Measurements from ENCODE around the gene PDSS2.
"Not testable (repeated sequence)": the region's sequence is repeated elsewhere in the genome, so short reads cannot be mapped to it uniquely, and the experiment has no call there.

The PDSS2 gene

DNA sequence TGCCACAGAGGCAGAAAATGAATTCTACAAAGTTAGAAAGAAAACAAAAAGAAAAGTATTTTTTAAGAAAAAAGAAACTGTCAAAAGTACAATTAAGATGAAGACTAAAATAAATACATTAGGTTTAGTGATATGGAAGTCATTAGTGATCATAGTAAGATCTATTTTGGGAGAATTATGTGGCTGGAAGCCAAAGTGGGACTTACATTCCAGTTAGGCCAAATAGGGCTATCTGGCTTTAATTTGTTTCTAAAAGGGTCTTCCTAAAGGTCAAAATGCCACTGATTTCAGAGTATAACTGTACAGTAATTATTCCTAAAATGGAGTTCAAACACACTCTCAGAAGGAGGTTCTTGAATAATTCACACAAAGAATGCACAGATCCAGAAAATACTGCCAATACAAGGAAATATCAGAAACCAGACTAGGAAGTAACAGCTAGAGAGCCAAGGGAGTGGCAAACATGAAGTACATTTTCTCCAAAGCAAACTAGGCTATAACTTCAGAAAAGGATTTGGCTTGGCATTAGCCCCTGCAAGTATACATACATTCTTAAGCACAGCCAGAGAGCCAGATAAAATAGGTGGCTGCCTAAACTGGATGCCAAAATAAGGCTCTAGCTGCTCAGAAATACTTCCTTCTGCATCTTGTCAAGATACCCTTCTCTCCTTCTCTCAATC lies 45.3 kb downstream of the PDSS2 start:
- DNase-seq, result no peak

DNA sequence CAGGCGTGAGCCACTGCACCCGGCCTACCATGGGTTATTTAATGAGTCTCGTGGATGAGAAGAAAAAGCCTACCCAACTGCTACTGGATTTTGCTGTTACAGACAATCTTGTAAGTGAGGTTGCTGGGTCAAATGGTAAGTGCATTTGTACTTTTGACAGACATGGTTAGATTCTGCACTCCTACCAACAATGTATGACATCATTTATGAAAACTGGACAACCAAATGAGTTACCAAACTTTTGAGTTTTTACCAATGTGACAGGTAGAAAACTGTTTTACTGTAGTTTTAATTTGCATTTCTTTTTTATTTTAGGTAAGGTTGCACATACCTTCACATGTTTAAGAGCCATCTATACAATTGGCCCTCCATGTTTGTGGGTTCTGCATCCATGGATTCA lies 48.2 kb downstream of the PDSS2 start:
- no peak for DNase-seq

DNA sequence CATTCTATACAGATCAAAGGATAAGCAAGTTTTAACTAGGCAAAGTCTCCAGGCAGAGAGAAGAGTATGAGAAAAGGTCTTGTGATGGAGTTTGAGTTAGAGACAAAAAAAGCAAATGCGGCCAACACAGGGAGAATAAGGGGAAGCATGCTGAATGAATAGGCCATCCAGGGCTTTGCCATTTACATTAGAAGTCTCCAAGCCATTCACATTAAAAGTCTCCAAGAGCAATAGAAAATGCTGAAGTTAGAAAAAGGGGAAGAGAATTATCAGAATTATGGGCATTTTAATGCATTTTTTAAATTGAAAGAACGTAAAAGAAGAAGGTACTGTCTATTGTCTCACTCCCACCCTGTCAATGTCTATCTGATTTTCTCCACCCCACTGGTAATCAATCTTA lies 49.4 kb downstream of the PDSS2 start:
- DNase-seq, result no peak

DNA sequence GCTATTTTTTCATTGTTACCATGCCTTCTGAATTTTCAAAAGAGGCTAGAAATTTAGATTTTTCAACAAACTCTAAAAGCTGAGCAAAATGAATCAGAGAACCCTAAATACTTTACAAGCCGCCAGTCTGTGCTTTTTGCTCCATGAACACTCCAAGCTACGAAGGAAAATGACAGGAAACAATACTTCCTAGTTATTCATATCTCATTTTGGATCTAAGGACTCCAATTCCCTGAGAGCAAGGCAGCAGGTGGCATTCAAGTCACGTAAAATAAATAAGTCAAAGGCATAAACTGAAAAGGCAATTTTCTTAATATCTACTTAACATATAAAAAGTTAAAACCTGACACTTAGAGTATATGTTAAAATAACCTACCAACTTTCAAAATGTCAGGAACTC lies 50.6 kb downstream of the PDSS2 start:
- DNase-seq, result no peak

DNA sequence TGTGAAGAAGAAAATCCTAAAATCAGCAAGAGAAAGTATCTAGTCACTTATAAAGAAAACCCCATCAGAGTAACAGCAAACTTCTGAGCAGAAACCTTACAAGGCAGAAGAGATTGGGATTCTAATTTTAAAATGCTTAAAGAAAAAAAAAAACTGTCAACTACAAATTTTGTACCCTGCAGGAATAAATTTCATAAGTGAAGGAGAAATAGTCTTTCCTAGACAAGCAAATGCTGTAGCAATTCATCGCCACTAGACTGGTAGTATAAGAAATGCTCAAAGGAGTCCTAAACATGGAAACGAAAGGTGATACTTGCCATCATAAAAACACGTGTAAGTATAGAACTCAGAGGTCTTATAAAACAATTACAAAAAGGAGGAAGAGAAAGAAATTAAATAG lies 54.4 kb downstream of the PDSS2 start:
- no peak for DNase-seq

DNA sequence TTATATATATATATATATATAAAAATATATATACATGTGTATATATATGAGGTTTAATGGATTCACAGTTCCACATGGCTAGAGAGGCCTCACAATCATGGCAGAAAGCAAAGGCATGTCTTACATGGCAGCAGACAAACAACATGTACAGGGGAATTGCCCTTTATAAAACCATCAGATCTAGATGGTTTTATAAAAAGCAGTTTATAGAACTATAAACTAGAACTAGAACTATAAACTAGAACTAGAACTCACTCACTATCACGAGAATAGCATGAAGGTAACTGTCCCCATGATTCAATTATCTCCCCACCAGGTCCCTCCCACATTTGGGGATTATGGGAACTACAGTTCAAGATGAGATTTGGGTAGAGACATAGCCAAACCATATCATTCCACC lies 56.8 kb downstream of the PDSS2 start:
- DNase-seq, result no peak

DNA sequence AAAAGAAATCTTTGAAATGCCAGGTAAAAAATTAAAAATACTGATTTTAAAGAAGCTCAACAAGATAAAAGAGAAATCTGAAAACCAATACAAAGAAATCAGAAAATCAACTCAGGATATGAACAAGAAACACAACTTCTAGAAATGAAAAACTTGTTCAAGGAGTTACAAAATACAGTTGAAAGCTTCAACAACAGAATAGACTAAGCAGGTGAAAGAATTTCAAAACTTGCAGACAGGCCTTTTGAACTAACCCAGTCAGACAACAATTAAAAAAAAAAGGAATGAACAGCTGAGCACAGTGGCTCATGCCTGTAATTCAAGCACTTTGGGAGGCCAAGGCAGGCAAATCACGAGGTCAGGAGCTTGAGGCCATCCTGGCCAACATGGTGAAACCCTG lies 57.8 kb downstream of the PDSS2 start:
- DNase-seq, result no peak

DNA sequence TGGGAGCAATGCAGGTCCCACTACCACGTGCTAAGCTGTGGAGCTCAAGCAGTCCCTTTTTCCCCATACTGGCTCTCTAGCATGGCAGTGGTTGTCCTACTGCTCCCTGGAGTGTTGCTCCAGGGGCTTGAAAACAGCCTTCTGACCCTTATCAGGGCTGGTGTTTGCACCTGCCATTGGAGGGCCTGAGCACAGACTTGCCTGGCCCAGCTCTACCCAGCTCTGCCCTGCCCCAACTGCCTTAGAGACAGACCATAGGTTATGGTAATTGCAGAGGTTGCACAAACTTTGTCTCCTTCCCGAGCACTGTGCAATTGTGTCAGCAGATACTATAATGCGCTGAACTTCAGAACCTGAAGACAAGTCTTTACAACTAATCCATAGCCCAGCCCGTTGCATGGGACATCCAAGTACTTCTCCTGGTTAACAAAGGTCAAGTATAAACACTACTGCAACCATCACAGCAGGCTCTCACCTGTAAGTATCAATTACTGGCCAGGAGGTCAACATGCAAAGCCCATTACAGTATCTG lies 58.7 kb downstream of the PDSS2 start:
- no peak for DNase-seq

DNA sequence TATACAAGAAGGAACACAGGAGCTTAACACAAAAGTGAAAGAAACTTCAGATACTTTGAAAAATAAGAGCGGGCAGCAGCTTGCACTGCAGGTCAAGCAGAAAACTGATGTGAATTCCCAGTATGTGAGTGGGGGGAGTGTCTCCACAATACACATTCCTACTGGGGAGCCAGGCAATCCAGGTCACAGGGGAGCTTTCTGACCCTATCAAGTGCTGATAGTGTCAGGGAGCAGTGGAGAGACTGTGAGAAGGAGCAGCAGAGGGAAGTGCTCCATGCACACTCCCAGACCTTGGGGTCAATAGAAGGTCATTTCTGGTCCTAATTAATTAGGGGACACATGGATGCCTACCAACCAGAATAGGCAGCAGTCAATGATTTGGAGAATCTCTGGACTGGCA lies 59.4 kb downstream of the PDSS2 start:
- DNase-seq, result no peak

DNA sequence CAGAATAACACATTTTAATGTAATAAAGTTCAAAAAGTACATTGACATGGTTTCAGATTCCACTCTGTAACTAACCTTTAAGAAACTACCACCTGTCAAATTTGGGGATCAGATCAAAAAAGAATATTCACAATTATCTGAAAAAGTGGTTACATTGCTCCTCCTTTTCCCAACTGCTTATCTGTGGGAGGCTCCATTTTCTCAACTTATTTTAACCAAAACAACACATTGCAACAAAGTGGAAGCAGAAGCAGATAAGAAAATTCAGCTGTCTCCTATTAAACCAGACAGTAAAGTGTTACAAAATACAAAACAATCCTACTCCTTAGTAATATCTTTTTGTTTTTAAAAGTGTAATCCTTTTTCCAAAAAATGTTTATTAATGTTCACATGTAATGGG lies 61.4 kb downstream of the PDSS2 start:
- DNase-seq, result no peak

DNA sequence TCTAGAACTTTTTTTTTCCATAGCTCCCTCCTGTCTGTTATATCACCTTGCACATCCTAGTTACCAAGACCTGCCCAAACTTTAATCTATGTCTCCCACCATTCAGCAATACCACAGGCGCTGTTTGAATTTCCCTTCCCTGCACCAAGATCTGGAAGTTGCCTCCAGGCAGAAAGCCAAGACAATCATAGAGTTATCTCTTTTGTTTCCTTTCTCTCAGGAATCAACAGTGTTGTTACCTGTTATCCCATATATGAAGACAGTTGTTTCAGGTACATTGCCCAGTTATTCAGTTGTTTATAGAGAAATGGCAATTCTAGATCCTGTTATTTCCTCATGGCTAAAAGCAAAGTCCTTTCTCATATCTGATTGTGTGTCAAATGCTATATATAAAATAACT lies 63.2 kb downstream of the PDSS2 start:
- no peak for DNase-seq

DNA sequence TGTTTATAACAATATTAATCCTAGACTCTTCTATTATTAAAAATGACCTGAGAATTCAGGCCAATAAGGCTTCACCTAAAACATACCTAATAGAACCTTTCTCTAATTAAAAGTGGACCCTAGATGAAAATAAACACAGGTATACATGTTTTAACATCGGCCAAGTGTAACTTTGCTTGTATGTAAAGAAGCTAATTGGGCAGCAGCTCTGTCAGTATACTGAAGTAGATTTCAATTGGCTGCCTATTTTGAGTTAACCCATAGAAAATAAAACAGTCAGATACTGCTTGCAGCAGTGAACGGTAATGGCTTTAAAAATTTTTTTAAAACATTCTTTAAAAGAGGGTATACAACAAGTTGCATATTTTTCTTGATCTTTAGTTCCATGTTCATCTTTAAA lies 67.3 kb downstream of the PDSS2 start:
- DNase-seq, result no peak

DNA sequence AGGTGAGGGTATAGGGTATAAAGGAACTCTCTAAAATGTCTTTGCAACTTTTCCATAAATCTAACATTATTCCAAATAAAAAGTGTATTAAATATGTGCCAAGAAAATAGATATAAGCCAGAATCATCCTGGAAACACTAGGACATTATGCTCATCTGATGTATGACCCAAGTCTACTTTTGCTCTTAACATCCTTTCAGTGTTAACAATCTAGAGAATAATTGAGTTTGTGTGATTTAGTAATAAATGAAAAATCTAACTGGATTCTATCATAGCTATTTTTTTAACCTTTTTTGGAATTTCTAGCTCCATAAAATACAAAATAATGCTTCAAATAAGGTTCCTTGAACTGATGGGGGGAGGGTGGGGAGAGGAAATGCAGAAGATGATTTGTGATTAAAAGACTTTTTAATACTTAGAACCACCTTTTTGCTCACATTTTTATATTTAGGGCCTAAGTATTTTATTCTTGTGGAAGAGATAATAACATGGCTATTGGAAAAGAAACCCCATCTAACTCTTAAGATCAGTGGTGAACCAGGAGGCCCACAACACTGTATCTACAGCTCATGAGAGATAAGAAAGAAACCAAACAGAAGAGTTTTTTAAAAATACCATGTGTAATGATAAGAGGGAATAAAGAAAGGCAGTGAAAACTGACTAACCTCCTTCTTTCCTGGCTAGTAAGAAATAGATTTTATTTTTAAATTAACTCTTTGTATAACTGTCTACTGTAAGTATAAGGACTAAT lies 68.5 kb downstream of the PDSS2 start:
- DNase-seq, result no peak

DNA sequence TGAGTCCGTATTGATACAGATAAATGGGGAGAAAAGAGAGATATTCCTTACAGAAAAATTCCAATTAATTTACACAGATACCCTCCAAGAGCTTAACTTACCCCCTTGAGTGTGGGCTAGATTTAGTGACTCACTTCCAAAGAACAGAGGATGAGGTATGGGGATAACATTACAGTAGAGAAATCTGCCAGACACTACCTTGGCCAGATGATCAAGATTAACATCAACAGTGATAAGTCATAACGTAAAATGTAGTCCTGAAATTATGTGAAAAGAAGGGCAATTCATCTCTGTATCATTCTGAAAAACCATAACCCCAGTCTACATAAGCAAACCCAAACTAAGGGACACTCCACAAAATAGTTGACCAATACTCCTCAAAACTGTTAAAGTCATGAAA lies 69.3 kb downstream of the PDSS2 start:
- DNase-seq, result no peak

DNA sequence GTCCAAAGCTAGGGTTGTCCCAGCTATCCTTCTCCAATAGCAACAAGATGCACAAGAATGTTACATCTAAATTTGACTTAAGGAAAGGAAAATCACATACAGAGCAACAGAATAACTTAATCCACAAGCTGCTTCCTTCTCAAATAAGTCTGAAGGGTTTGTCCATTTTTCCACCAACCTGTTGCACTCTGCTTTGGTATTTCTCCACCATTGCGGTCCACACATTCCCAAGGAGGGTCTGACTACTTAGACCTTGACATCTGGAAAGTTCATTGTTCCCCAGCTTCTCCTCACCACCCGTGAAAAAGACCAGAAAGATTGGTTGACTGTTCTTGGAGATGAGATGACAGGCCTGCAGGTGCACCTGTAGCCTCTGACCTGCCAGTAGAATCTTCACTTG lies 72.5 kb downstream of the PDSS2 start:
- DNase-seq, result no peak

DNA sequence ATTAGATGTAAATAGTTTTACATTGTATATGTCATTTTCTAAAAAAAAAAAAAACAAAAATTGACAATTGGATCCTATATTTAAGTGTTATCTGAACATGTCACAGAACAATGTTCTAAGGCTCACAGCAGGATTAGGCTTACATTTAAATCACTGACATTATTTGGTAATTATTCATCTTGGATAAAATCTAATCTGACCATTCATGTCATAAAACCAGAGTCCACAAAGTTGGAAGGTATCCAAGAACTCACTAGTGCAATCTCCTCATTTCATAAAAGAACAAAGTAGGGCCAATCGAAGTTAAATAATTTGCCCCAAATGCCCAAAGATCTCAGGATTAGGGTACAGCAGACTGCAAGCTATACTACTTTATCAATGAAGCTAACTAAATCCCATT lies 73.0 kb downstream of the PDSS2 start:
- DNase-seq, result no peak

DNA sequence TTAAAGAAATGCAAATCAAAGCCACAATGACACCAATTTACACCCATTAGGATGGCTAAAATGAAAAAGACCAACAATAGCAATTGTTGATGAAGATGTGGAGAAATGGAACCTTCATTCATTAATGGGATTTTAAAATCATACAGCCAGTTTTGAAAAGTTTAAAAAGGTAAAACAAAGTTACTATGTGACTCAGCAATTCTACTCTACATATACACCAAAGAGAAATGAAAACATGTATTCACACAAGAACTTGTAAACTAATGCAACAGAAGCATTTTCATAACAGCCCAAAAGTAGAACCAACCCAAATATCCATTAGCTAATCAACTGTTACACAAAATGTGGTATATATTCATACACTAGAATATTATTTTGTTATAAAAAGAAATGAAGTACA lies 75.7 kb downstream of the PDSS2 start:
- DNase-seq, result no peak

DNA sequence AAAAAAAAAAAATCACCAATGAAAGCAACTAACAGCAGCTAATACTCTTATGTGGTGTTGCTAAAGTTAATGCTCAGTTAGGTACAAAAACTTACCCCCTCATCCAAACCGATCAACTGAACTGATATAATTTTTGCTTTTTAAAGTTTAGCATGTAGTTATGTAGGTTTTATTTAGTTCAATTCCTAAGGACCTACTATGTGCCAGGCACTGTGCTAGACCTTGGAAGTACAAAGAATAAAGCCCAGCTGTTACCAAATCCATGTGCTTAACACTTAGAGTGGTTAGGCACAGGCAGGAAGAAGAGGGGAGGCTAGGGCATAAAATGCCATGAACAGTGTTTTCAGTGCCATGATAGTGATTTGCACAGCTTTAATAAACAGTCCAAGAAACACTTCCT lies 85.1 kb downstream of the PDSS2 start:
- no peak for DNase-seq

DNA sequence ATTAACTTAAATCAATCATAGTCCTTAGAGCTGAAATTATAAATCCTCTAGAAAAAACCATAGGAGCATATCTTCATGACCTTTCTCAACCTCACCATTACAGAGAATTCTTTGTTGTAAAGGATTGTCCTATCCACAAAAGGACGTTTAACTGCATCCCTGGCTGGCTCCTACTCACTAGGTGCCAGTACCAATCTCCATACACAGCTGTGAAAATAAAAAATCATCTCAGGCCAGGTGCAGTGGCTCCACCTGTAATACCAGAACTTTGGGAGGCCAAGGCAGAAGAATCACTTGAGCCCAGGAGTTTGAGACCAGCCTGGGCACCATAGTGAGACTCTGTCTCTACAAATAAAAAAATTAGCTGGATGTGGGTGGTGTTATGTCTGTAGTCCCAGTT lies 89.9 kb downstream of the PDSS2 start:
- DNase-seq, result no peak

DNA sequence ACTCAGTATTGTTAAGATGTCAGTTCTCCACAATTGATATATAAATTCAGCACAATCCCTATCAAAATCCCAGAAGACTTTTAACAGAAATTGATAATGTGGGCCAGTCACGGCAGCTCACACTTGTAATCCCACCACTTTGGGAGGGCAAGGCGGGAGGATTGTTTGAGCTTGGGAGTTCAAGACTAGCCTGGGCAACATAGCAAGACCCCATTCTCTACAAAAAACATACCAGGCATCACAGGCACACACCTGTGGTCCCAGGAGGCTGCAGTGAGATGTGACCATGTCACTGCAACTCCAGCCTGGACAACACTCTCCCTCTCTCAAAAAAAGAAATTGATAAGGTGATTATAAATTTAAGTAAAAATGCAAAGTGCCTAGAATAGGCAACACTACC lies 90.9 kb downstream of the PDSS2 start:
- no peak for DNase-seq

DNA sequence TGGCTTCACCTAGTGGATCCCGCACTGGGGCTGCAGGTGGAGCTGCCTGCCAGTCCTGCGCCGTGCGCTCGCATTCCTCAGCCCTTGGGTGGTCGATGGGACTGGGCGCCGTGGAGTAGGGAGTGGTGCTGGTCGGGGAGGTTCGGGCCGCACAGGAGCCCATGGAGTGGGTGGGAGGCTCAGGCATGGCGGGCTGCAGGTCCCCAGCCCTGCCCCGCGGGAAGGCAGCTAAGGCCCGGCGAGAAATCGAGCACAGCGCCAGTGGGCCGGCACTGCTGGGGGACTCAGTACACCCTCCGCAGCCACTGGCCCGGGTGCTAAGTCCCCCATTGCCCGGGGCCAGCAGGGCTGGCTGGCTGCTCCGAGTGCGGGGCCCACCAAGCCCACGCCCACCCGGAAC lies 95.2 kb downstream of the PDSS2 start:
- DNase-seq, result not testable (repeated sequence)

DNA sequence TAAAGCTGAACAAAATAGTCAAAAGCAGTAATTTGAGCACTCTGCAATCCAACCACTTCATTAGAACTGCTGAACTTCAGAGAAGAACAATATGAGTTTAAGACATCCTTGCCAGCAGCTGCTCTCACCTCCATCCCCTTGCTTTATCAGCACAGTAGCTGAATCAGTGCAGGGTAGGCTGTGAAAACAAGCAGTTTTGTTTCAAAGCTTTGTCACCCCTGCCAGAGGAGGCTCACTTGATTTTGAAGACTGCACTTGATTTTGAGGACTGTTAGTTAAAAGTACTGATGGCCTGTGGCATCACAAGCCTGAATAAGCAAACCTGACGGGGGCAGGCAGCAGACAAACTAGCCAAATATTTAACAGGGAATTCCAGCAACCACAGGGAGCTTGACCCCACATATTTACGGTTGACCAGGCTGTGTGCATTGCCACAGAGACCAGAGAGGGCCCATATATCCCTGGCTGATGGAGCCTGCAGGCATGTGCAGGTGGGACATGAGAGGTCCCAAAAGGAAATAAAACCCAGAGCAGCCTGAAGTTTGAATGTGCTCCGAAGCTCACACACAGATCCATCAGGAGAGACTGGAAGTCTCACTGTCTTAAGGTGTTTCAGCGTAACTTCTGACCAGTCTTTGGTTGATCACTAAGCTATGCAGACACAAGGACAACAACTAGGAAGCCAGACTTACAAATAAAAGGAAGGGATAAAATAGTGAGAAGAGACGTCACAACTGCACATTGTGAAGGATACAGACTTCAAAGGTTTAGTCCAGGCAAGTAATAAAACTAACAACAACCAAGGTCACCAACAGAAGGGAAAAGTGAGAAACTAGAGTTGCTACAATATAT lies 97.4 kb downstream of the PDSS2 start:
- no peak for DNase-seq

DNA sequence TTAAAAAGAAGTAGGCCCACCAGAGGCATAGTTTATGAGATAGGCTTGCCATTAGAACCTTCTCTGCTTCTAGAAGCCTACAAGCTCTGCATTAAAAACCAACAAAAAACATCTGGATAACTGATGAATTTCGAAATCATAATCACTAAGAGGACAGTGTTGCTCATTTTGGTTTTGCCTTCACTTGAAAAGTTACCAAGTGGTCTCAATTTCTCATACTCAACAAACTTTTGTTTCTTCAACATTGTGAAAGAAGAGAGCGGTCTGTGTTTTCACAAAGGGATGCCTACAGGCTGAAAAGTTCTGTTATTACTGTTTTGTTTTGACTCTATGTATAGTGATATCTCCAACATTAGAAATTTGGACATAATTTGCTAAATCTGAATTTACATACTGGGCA lies 98.9 kb downstream of the PDSS2 start:
- DNase-seq, result no peak

DNA sequence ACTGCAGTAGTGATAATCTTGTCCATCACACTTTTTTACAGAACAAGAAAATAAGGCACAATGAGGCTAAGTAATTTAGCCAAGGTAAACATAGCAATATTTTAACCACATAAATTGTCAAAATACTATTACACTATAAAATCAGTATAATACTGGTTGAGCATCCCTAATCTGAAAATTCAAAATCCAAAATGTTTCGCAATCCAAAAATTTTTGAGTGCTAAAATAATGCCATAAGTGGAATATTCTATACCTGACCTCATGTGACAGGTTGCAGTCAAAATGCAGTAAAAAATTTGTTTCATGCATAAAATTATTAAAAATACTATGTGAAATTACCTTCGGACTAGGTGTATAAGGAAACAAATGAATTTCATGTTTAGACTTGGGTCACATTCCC lies 101.5 kb downstream of the PDSS2 start:
- no peak for DNase-seq

Data from GOT3 (cell line).